B cell (primary cell): ENCODE data around the gene CHIT1. TPM values are rescaled to one million over a fixed set of nuclear protein-coding genes. Genes with fewer than 3 reads are reported as not detected.

Experiments
- ATAC-seq: fragments of 200-7000 bp; cut with Tn5 transposase; one replicate; pipeline ENCODE4 v1.10.0; 2021; ENCODE audit warnings: low read depth, mild to moderate bottlenecking, moderate number of reproducible peaks, moderate library complexity
- CTCF ChIA-PET: fragments of 350-600 bp; sonication (Branson Sonifier 250); formaldehyde crosslinking; loops from one replicate; lab custom pipeline; 2021; ENCODE audit warnings: antibody characterized with exemption, inconsistent platforms; lab: Charles Lee
- POLR2A ChIA-PET: fragments of 350-600 bp; sonication (Branson Sonifier 250); formaldehyde crosslinking; loops from one replicate; lab custom pipeline; 2021; ENCODE audit warnings: antibody characterized with exemption; lab: Charles Lee
- DNase-seq: peaks from one replicate; pipeline ENCODE4 v3.0.0; 2013
- H2AFZ ChIP-seq: 2 replicates; pipeline ENCODE4 v1.6.1; 2012; ENCODE audit warnings: mild to moderate bottlenecking, low read depth, low read length; ENCODE audit not compliant: insufficient read depth, poor library complexity, severe bottlenecking
- H3K27ac ChIP-seq, 2 donors: 1 replicate in 1 of 2; 2 replicates in 1 of 2; pipeline ENCODE4 v1.5.1; 2012 to 2013; ENCODE audit warnings: low read length in 2 of 2, mild to moderate bottlenecking in 2 of 2, moderate library complexity in 1 of 2
- H3K27me3 ChIP-seq, 4 experiments: fragments of 200-600 bp in 1 of 4; sonication (generic) in 1 of 4; replicated peaks in 1 of 4; 1 replicate in 2 of 4; 2 replicates in 2 of 4; pipeline versions ENCODE4 v1.6.1 to v1.7.0; 2013 to 2016; ENCODE audit warnings: low read length in 3 of 4, mild to moderate bottlenecking in 2 of 4, mixed read lengths in 1 of 4, moderate library complexity in 1 of 4; ENCODE audit not compliant: insufficient read depth in 4 of 4, control insufficient read depth in 3 of 4; ENCODE audit errors: control extremely low read depth in 1 of 4
- H3K36me3 ChIP-seq, 2 experiments: replicated peaks in 1 of 2; 1 replicate in 1 of 2; 2 replicates in 1 of 2; pipeline versions ENCODE4 v1.6.1 to v1.7.1; 2013; ENCODE audit warnings: low read length in 1 of 2; ENCODE audit not compliant: insufficient read depth in 2 of 2, control insufficient read depth in 1 of 2; ENCODE audit errors: control extremely low read depth in 1 of 2, extremely low read depth in 1 of 2
- H3K4me1 ChIP-seq, 2 donors: fragments of 200-600 bp in 1 of 2; sonication (generic) in 1 of 2; 1 replicate in 1 of 2; 2 replicates in 1 of 2; pipeline versions ENCODE4 v1.5.1 to v1.6.1; 2013 to 2017; ENCODE audit warnings: low read length in 2 of 2; ENCODE audit not compliant: control insufficient read depth in 2 of 2, insufficient read depth in 2 of 2
- H3K4me2 ChIP-seq: replicated peaks from 2 replicates; pipeline ENCODE3; 2012; ENCODE audit warnings: mild to moderate bottlenecking, low read depth, low read length; ENCODE audit not compliant: poor library complexity, severe bottlenecking
- H3K4me3 ChIP-seq, 5 experiments: fragments of 200-600 bp in 1 of 5; sonication (generic) in 1 of 5; 1 replicate in 3 of 5; 2 replicates in 2 of 5; pipeline versions ENCODE4 v1.5.1 to v1.7.0; 2011 to 2016; ENCODE audit warnings: low read length in 4 of 5, mild to moderate bottlenecking in 4 of 5, low read depth in 2 of 5, control low read depth in 1 of 5, moderate library complexity in 1 of 5; ENCODE audit not compliant: insufficient read depth in 1 of 5; ENCODE audit errors: control extremely low read depth in 1 of 5, extremely low read depth in 1 of 5
- H3K79me2 ChIP-seq: fragments of 200-600 bp; sonication (generic); one replicate; pipeline ENCODE4 v1.6.0; 2016; ENCODE audit warnings: low read length; ENCODE audit not compliant: control insufficient read depth, insufficient read depth
- H3K9ac ChIP-seq: fragments of 200-600 bp; sonication (generic); 2 replicates; pipeline ENCODE4 v1.6.1; 2017; ENCODE audit warnings: mild to moderate bottlenecking, low read length, moderate library complexity
- H3K9me3 ChIP-seq, 3 donors: one replicate each; pipeline versions ENCODE4 v1.6.1 to v1.7.1; 2013; ENCODE audit warnings: low read length in 2 of 3; ENCODE audit not compliant: control insufficient read depth in 2 of 3, insufficient read depth in 1 of 3; ENCODE audit errors: control extremely low read depth in 1 of 3
- H4K20me1 ChIP-seq: 2 replicates; pipeline ENCODE4 v1.6.0; 2012; ENCODE audit warnings: mild to moderate bottlenecking, low read length; ENCODE audit not compliant: insufficient read depth, control insufficient read depth, poor library complexity, severe bottlenecking
- H3K27ac Mint-ChIP-seq: one replicate; pipeline ENCODE4 v1.8.0; 2021; ENCODE audit warnings: mixed read lengths
- H3K27me3 Mint-ChIP-seq: one replicate; pipeline ENCODE4 v1.8.0; 2021; ENCODE audit warnings: mixed read lengths
- H3K4me1 Mint-ChIP-seq: one replicate; pipeline ENCODE4 v1.8.0; 2021; ENCODE audit warnings: mixed read lengths
- H3K4me3 Mint-ChIP-seq: one replicate; pipeline ENCODE4 v1.8.0; 2021; ENCODE audit warnings: mixed read lengths
- H3K9me3 Mint-ChIP-seq: one replicate; pipeline ENCODE4 v1.8.0; 2022; ENCODE audit warnings: mixed read lengths; ENCODE audit not compliant: insufficient read depth
- EZH2 ChIP-seq: IDR thresholded peaks from 2 replicates; pipeline ENCODE4 v1.6.1; 2012; ENCODE audit warnings: borderline replicate concordance, low read depth, mild to moderate bottlenecking, moderate library complexity, low read length; ENCODE audit not compliant: insufficient read depth, poor library complexity, severe bottlenecking
- WGBS: methylation state at CpG from one replicate; pipeline ENCODE4 v1.1.5; 2013; ENCODE audit warnings: missing lambda C conversion rate; ENCODE audit not compliant: insufficient coverage; 5-methylcytosine and 5-hydroxymethylcytosine counted together
- intact Hi-C: fragments of 100-400 bp; cut with micrococcal nuclease; formaldehyde crosslinking; loops from one replicate; pipeline ENCODE4 v1.10.0; 2022
- polyA plus RNA-seq: library from polyadenylated mRNA; depleted of rRNA; stranded (reverse); fragments of >200 nt; gene quantifications from 2 replicates; pipeline ENCODE4 v1.2.3, GENCODE V29; 2012
- total RNA-seq, 2 donors: library from RNA; stranded (reverse); fragments of 120-200 nt in 1 of 2; gene quantifications; 1 replicate in 1 of 2; 2 replicates in 1 of 2; pipeline versions ENCODE4 v1.2.3 to v1.2.4, GENCODE V29; 2013 to 2022
- TF ChIP-seq, protein P1 (sequence below): fragments of 200-600 bp; IDR thresholded peaks from one replicate; pipeline ENCODE4 v1.8.0; 2022; ENCODE audit warnings: antibody characterized with exemption, mild to moderate bottlenecking

The CHIT1 gene
- total and polyA plus RNA-seq, 2 donors (not counting 1 experiment from before 2014, with no cell fraction given), result 2.0 to 8.2 TPM

DNA sequence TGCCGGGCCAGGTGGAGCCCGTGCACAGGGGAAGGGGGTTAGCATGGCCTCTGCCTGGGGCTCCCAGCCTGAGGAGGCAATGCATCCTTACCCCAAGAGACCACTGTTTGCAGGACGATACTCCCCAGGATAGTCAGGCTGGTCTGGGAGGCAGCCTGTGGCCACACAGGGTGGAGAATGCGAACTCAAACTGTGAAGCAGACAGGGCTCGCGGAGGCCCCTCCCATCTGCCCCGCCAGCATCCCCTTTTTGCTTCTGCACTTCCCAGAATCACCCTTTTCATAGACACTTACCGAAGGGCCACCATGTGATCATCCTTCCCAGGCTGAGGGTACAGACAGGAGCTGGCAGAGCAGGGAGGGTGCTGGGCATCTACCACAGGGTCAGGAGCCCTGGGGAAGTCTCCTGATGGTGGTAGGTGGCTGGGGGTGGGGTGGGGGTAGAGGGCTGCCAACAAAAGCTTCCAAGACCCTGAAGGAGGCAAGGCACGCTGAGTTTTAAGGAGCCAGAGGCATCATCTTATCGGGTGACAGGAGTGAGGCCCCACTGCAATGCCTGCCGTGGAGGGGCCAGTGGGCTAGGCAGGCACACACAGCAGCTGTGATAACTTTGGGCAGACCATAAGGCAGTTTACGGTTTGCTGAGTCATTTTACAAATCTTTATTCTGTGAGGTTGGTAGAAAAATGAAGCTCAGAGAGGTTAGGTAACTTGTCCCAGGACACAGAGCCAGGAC lies 44.6 kb upstream of the CHIT1 start:
- H3K4me1 Mint-ChIP-seq, result peaks cover 74% of the 10 kb centered on the region
- Histone ChIP-seq H3K4me2 (peak overlapping the region; percentile 97), H3K9ac (peak overlapping the region; percentile 78), H3K4me1 (peaks cover 74 to 80% of the 10 kb centered on the region in 2 donors), H2AFZ (peak overlapping the region; percentile 70), H3K79me2 (peaks cover 77% of the 10 kb centered on the region), H3K36me3 (no peaks in the 10 kb centered on the region), H3K9me3 (no peaks in the 10 kb centered on the region), H3K27ac (peak overlapping the region; percentile 62 to 84), H3K4me3 (peak overlapping the region; percentile 45 to 83 (median 61)), H3K27me3 (no peaks in the 10 kb centered on the region), H4K20me1 (no peaks in the 10 kb centered on the region)
- WGBS, result 25% methylated on average over 11 of the region's 12 CpGs
- no peak for TF ChIP-seq EZH2
- TF ChIP-seq, protein P1, sequence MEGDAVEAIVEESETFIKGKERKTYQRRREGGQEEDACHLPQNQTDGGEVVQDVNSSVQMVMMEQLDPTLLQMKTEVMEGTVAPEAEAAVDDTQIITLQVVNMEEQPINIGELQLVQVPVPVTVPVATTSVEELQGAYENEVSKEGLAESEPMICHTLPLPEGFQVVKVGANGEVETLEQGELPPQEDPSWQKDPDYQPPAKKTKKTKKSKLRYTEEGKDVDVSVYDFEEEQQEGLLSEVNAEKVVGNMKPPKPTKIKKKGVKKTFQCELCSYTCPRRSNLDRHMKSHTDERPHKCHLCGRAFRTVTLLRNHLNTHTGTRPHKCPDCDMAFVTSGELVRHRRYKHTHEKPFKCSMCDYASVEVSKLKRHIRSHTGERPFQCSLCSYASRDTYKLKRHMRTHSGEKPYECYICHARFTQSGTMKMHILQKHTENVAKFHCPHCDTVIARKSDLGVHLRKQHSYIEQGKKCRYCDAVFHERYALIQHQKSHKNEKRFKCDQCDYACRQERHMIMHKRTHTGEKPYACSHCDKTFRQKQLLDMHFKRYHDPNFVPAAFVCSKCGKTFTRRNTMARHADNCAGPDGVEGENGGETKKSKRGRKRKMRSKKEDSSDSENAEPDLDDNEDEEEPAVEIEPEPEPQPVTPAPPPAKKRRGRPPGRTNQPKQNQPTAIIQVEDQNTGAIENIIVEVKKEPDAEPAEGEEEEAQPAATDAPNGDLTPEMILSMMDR, result no peak
- no peaks in the 10 kb centered on the region for H3K27me3 Mint-ChIP-seq
- intact Hi-C loops, result loop anchor here (1.0 kb wide), 6 partner anchors 8 to 64 kb away; partner anchors contain the start of gene BTG2
- peak overlapping the region; percentile 86 for H3K4me3 Mint-ChIP-seq
- H3K9me3 Mint-ChIP-seq, result no peaks in the 10 kb centered on the region
- peak overlapping the region; percentile 86 for H3K27ac Mint-ChIP-seq
- peak; percentile 40 for ATAC-seq
- DNase-seq, result peak; percentile 78
- ChIA-PET CTCF (interaction anchor here (1.2 to 37.7 kb wide), 7 partner anchors 14 to 214 kb away, joined by 5 to 1776 read pairs (median 80); partner anchors contain the start of genes BTG2 and FMOD), POLR2A (interaction anchor here (0.7 to 16.0 kb wide), 8 partner anchors 14 to 678 kb away, joined by 3 to 307 read pairs (median 12); partner anchors contain the start of gene BTG2)
